Esophagus mucosa (tissue), 1 donor: ENCODE results near the gene HERC2. TPM values are rescaled to one million over a fixed set of nuclear protein-coding genes. Genes with fewer than 3 reads are reported as not detected.

Source experiments
- ATAC-seq: fragments of 200-7000 bp; cut with Tn5 transposase; one replicate; pipeline ENCODE4 v1.9.1; 2020
- total RNA-seq: library from RNA; stranded (reverse); gene quantifications from one replicate; pipeline ENCODE4 v1.2.4, GENCODE V29; 2023
- donor health status: DM: yes; HTN: yes; CAD: no.

Gene HERC2
- total RNA-seq, 1 donor from 2014 or later: 34.1 TPM

- peak; percentile 0 for ATAC-seq
Observed at GRCh38 chr15:28096411-28096669, 225.6 kb downstream of the HERC2 start.

GRCh38 chr15:28094732-28095521 is 227.1 kb downstream of the HERC2 start:
- peak; percentile 94 for ATAC-seq

- ATAC-seq: no peak
Observed at GRCh38 chr15:28093752-28094535, 228.0 kb downstream of the HERC2 start.

GRCh38 chr15:28091313-28091712 is 230.7 kb downstream of the HERC2 start:
- no peak for ATAC-seq

GRCh38 chr15:28086175-28086703 is 235.7 kb downstream of the HERC2 start:
- peak; percentile 93 for ATAC-seq

GRCh38 chr15:28085489-28086174 is 236.3 kb downstream of the HERC2 start:
- ATAC-seq: no peak

- no peak for ATAC-seq
Observed at GRCh38 chr15:28084547-28084946, 237.4 kb downstream of the HERC2 start.

- ATAC-seq: no peak
Observed at GRCh38 chr15:28082891-28083684, 238.9 kb downstream of the HERC2 start.

GRCh38 chr15:28081594-28081993 is 240.4 kb downstream of the HERC2 start:
- ATAC-seq: no peak

GRCh38 chr15:28080386-28080785 is 241.6 kb downstream of the HERC2 start:
- ATAC-seq: no peak

GRCh38 chr15:28079313-28079969 is 242.5 kb downstream of the HERC2 start:
- no peak for ATAC-seq

- no peak for ATAC-seq
Observed at GRCh38 chr15:28078191-28078719, 243.7 kb downstream of the HERC2 start.

- no peak for ATAC-seq
Observed at GRCh38 chr15:28075573-28075972, 246.4 kb downstream of the HERC2 start.

GRCh38 chr15:28068930-28069329 is 253.0 kb downstream of the HERC2 start:
- no peak for ATAC-seq

GRCh38 chr15:28066231-28066630 is 255.7 kb downstream of the HERC2 start:
- no peak for ATAC-seq

Other genes with a start within 250 kb of the HERC2 start
- 1.6 TPM for gene OCA2, start 222.9 kb downstream of the HERC2 start, total RNA-seq
- not detected for gene GOLGA6L24, start 35.9 kb upstream of the HERC2 start, total RNA-seq
- gene GOLGA8F, start 56.5 kb upstream of the HERC2 start, total RNA-seq: not detected
- gene GOLGA8G, start 210.8 kb upstream of the HERC2 start, total RNA-seq: not detected
- not detected for gene GOLGA6L25, start 231.4 kb upstream of the HERC2 start, total RNA-seq